Coronary artery (tissue), 2 donors: ENCODE measurements around the gene PLSCR4.

ENCODE experiments used
- DNase-seq: peaks from one replicate; pipeline ENCODE4 v3.0.0-alpha.2; 2017; ENCODE audit warnings: low spot score
- H3K27ac ChIP-seq, 2 donors: fragments of 200-600 bp; sonication (generic); one replicate each; pipeline ENCODE4 v1.5.1; 2016 to 2019
- H3K4me3 ChIP-seq: fragments of 200-600 bp; sonication (generic); 2 replicates; pipeline ENCODE4 v1.5.1; 2016; ENCODE audit warnings: mild to moderate bottlenecking, moderate library complexity
- CTCF ChIP-seq: fragments of 200-600 bp; sonication (generic); IDR thresholded peaks from one replicate; pipeline ENCODE4 v1.5.1; 2019; ENCODE audit warnings: antibody characterized with exemption

PLSCR4 gene

GRCh38 chr3:146160964-146161662 is 89.8 kb downstream of the PLSCR4 start, which contains the start of gene PLOD2:
Gene PLOD2, minus strand, starts transcription at chr3:146161184. Its CDS starts 195 bp downstream, at chr3:146160989.
- H3K27ac ChIP-seq = peak within 1 kb of the TSS; percentile 96
- peak; percentile 91 for DNase-seq
- TF ChIP-seq CTCF = no peak
- H3K4me3 ChIP-seq = peak within 1 kb of the TSS; percentile 85

- Histone ChIP-seq H3K4me3 (peak overlapping the region; percentile 85), H3K27ac (peak overlapping the region; percentile 96)
- peak; percentile 84 for DNase-seq
- peak; percentile 1 for TF ChIP-seq CTCF
Observed at GRCh38 chr3:146160321-146160963, 90.5 kb downstream of the PLSCR4 start.

- TF ChIP-seq CTCF = peak; percentile 21
- peak overlapping the region; percentile 85 for H3K4me3 ChIP-seq
- H3K27ac ChIP-seq = peak overlapping the region; percentile 96
- DNase-seq = no peak
Observed at GRCh38 chr3:146159616-146160320, 91.1 kb downstream of the PLSCR4 start.

- no peak for TF ChIP-seq CTCF
- DNase-seq = no peak
- peak overlapping the region; percentile 96 for H3K27ac ChIP-seq
- H3K4me3 ChIP-seq = peak overlapping the region; percentile 85
Observed at GRCh38 chr3:146159037-146159436, 91.9 kb downstream of the PLSCR4 start.

- no peak for TF ChIP-seq CTCF
- no peak for DNase-seq
- Histone ChIP-seq H3K4me3 (peak overlapping the region; percentile 85), H3K27ac (peak overlapping the region; percentile 96)
Observed at GRCh38 chr3:146157325-146158060, 93.4 kb downstream of the PLSCR4 start.

GRCh38 chr3:146156666-146157314 is 94.1 kb downstream of the PLSCR4 start:
- DNase-seq = no peak
- Histone ChIP-seq H3K4me3 (peak overlapping the region; percentile 85), H3K27ac (peak overlapping the region; percentile 96)
- TF ChIP-seq CTCF = no peak
